NCI-H1048 (cell line): ENCODE results near the gene PCSK4.

Source experiments
- DNase-seq: peaks from one replicate; lab custom pipeline; 2025; lab: John Stamatoyannopoulos, UW

PCSK4 gene

DNA sequence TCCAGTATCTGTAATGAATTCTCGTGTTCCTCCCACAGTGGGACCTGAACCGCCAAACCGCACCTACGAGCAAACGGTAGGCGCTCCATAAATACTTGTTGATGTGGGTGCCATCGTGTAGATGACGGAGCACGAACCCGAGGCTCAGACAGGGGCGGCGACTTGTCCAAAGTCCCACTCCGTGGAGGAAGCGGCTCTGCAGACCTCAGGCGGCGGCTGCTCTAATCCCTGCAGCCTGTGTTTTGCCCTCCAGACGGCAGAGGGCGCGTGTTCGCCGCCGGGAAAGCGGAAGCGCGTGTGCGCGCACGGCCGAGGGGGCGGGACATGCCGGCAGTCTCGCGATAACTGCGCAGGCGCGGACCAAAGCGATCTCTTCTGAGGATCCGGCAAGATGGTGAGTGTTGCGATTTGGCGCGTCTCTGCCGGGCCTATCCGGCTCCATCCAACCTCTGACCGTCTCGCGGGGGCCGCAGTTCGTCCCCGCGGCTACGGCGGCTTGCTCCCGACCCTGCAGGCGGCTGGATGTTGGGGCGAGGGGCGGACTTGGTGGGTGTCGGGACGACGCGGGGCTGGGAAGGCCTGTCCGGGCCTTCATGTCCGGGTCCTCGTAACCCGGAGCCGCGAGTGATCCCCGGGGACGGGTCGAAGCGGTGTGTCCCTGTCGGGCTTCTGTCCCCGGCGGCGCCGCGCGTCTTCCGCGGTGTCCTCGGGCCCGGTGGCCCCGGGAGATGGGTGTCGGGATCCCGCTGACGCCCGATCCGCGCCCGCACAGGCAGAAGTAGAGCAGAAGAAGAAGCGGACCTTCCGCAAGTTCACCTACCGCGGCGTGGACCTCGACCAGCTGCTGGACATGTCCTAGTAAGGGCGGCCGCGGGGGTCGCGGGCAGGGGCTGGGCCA is 51.9 kb downstream of the PCSK4 start, which contains the start of gene RPS15:
Gene RPS15 (plus strand): TSS at position 362 of the 898 bp plus-strand sequence. CDS start 30 bp downstream, at position 392.
- peak; percentile 84 for DNase-seq

DNA sequence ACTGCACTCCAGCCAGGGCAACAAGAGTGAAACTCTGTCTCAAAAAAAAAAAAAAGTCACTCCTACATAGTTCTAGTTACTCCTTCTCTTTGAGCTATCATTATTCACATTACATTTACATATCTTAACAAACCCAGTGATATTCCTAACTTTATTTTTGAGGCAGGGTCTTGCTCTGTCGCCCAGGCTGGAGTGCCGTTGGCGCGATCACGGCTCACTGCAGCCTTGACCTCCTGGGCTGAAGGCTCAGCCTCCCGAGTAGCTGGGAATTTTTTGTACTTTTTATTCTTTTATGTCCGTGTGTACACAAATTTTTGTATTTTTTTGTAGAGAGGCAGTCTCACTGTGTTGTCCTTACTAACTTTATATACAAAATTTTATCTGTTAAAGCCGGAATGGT is 52.5 kb downstream of the PCSK4 start:
- no peak for DNase-seq

DNA sequence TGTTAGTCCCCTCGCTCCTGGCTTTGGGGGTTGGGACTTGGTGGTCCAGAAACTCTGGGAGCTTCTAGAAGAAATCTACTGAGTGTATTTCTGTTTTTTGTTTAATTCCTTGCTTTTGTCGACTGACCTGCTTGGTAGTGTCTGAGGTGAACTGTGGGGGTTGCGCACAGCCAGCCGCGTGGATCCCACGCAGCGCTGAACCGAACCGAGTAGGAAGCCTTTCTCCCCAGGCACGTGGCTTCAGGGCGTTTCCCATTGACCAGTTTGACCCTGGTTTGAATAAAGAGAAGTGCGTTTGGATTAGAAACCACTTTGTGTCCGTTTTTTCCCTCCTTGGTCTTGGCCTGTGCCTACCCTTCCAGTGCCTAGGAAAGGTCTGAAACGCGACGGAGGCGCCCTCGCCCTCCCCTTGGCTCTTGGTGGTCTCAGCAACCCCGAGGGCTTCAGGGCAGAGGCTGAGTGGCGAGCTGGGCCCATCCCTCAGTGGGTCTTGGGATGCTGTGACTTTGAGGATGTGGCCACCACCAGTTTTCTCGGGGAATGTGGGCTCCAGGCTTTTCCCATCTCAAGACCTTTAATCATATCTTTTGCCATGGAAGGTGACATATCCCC is 54.7 kb downstream of the PCSK4 start:
- no peak for DNase-seq

DNA sequence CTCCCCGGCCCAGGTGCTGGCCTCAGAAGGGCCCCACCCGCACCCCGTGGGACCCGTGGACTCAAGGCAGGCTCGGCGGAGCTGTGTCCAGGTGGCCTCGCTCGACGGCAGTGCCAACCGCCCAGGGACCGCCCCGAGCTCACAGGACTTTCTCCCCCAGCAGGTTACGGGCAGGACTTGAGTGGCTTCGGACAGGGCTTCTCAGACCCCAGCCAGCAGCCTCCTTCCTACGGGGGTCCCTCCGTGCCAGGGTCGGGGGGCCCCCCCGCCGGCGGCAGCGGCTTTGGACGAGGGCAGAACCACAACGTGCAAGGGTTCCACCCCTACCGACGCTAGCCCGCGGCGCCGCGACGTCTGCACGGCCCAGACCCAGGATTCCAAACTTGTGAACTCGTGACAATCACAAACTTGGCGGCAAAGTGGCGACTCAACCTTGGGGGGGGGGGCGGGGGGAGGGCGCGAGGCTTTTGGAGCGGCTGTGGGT is 55.5 kb downstream of the PCSK4 start:
- no peak for DNase-seq

DNA sequence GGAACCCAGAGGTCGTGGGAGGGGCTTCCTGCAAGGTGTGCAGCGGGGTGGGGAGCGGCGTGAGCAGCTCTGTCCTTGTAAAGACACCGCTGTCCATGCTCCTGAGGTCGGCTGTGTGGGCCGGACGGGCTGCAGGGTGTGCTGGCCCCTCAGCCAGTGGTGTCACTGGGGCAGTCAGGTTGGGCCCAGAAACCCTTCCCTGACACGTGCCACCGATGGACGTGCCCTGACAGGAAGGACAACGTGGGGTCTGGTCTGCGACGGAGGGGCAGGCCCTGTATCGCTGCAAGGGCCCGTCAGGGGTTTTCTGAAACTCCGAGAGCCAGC is 56.1 kb downstream of the PCSK4 start:
- no peak for DNase-seq

DNA sequence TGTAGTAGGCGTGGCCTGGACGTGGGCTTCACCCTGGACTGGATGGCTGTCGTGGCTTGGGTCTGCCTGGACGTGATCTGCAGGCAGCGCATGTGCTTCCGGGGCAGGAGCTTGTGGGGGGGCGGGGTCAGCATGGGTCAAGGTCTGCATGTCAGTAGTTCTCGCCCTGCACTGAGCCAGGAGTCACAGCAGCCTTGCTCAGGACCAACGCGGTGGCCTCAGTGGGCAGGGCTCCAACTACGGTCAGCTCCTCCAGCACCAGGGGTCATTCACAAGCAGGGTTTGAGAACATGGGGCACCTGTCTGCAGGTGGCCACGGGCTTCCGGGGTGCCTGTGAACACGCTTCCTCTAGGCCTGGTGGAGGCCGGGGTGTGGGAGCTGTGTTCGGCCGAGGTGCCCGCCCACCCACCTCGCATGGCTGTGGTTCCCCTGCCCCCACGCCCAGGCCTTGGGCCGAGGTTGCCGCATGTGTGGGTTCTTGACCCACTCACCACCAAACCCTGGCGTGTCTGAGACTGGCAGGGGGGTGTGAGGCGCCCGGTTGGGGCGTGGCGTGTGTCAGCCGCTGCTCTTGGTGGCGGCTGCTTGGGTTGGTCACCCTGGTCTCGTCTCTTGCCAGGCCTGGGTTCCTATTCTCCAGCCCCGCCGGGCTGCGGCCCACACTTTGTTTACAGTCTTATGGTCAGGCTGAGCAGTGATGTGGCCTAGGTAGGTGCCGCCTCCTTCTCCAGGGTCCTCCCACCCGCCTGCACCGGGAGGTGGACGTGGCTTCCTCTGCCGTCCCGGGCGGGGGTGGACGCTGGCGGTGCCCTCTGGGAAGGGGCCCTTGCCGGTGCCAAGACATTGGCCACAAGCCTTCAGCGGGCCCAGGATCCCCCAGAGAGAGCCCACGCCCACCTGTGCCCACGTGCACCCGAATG is 56.8 kb downstream of the PCSK4 start:
- DNase-seq = no peak

- DNase-seq = no peak
These were observed 57.7 kb downstream of the PCSK4 start for GRCh38 chr19:1432507-1432887.

DNA sequence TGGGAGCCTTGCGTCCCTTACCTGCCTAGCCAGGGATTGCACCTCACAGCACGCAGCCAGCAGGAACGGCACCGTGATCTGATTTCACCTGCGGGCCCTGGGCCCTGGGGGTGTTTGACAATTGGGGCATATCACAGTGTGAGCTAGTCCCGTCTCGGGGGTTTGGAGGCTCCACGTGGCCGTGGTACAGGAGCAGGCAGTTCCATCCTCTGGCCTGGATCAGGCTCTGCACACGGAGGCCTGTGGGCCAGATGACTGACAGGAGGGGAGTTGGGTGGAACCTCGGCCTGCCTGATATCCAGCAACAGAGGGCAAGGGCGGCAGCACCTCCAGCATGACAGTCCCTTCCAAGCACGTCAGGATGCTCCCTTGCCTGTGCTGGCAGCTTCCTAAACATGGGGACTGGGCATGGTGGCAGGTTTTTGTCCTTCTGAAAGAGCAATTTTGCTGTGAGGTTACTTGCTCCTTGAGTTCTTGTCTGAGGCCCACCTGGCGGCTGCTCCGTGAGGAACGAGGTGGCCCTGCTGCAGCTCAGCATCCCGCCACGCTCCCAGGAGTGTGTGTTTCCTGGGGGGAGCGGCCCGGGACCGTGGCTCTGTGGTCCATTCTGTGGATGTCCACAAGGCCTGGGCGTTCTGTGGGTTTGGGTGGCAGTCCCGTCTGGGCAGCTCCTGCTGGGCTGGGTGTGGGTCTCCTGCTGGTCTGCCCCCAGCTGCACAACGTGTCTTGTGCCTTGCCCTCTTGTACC is 58.2 kb downstream of the PCSK4 start:
- DNase-seq = no peak
